Stimulated activated CD4-positive, alpha-beta T cell treated with anti-CD3 and anti-CD28 coated beads, Interleukin-15, amount 100 ng/mL, for 48 hours (primary cell): Measurements from ENCODE around the gene USP40.

ENCODE experiments used
- DNase-seq, 2 donors: peaks; one replicate each; pipeline ENCODE4 v3.0.0-alpha.2; 2020; ENCODE audit warnings: low read depth in 2 of 2

Gene USP40

DNA sequence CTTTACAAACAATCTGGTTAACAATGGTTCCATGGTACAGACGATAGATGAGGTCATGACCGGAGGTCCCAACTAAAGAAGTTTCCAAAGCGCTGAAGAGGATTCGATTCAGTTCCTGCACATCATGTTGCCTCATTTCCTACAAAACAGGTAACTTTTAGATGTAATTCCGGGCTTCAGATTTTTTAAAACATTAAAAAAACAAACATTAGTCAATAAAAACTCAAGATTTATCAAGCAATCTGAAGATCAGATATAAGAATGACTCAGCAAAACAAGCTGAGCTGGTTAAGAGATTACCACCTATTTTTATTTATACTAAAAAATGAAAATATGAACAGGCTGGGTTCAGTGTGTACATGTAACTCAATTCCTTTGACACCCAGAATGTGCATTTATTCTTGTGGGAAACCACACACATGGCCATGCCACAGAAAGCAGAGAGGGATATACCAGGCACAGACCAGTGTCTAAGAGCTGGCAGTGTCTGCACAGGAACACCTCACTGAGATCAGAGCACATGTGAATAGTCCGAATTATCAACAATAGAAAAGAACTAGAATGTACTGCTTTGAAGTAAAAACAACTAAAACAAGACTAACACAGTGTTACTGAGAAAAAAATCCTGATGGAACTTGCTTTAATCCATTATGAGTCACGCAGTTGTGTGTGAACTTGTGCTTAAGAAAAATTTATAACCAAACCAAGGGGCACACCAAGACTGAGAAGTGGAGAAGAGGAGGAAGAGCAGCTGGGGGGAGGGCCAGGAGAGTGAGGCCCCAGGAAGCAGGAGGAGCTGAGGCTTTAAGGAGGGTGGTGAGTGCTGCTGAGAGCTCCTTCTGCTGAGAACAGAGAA lies 9.5 kb downstream of the USP40 start:
- DNase-seq: no peak

DNA sequence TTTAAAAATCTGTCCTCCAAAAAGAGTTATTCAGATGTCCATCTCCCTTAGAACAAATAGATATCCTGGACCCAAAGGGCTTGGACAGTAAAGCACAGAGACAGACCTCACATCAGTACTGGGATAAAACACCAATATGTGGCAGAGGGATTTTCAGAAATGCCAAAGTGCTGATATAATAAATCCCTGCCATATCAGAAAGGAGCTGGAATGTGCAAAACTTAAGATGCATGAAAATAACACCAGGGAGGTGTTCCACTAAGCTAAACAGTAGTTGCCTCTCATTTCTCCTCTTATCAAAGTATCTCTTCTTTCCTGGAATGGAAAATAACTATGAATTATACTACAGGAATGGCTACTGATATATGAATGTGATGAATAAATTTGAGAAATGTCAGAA lies 13.2 kb downstream of the USP40 start:
- no peak for DNase-seq

- no peak for DNase-seq
Observed at GRCh38 chr2:233551491-233551890, 15.1 kb downstream of the USP40 start.

DNA sequence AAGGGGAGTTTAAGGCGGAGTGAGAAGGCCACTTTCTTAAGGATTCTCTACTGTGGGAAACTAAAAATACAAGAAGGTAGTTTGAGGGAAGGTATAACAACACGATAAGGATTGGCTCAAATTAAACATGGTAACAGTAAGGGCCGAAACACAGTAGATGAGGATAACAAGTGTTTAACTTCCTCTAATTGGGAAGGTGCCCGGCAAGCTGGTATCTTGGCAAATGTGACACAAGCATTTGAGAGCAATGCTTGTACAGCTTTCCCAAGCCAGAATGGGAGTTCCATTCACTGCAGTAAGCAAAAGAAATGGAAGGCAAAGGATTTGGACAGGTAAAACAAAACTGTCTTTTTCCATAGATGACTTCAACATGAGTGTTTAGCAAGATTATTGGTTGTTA lies 19.8 kb downstream of the USP40 start:
- DNase-seq: no peak

DNA sequence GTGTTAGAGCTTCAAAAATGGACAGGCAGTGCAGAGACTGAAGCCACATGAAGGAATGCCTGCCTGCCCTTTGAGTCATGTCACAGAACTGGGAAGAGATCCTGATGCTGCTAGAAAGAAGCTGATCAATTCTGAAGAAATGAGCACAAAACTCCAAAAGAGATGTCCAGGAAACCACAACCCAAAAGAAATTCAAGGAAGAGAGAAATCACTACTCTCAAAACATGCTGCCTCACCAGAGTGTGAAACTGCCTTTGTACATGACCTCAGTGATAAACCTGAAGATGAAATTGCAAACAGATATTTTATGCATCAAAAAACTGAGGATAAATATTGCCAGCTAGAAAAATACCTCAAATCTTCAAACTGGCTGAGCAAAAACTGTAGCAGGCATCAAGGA lies 20.5 kb downstream of the USP40 start:
- no peak for DNase-seq

- no peak for DNase-seq
Observed at GRCh38 chr2:233544200-233544610, 22.4 kb downstream of the USP40 start.

- no peak for DNase-seq
Observed at GRCh38 chr2:233542507-233542906, 24.1 kb downstream of the USP40 start.

GRCh38 chr2:233538741-233539140 lies 27.8 kb downstream of the USP40 start:
- no peak for DNase-seq

- no peak for DNase-seq
Observed at GRCh38 chr2:233535271-233535670, 31.3 kb downstream of the USP40 start.

GRCh38 chr2:233532971-233533370 lies 33.6 kb downstream of the USP40 start:
- no peak for DNase-seq

- no peak for DNase-seq
Observed at GRCh38 chr2:233531955-233532354, 34.6 kb downstream of the USP40 start.

GRCh38 chr2:233530381-233530780 lies 36.2 kb downstream of the USP40 start:
- DNase-seq: no peak

DNA sequence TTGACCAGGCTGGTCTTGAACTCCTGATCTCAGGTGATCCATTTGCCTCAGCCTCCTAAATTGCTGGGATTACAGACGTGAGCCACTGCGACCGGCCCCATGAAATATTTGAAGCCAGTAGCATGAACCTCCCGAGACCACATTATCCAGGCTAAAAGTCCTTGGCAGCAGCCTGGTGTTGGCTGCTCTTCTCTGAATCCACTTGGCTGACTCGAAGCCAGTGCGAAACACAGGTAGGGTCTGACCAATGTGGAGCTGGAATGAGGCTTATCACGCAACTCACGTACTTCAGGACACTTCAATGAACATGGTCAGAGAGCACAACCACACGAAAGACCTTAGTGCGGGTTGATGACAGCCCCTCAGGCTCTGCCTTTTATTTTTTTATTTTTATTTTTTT lies 38.4 kb downstream of the USP40 start:
- no peak for DNase-seq

DNA sequence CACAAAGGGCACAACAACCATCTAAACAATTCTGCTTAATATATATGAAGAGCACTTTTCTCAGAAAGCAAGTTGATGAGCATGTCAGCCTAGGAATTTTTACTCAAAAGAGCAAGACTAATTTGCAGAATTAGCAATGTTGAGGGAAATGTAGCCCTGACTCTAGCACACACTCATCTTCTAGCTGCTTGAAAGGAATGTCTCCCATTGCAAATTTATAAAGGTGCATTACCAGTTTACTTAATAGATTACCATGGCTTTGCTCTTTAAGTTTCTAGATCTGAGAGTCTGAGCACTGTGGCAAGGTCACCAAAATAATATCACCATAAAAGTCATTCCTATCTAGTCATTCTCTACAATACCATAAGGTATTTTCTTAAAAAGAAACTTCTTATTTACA lies 40.8 kb downstream of the USP40 start:
- no peak for DNase-seq

DNA sequence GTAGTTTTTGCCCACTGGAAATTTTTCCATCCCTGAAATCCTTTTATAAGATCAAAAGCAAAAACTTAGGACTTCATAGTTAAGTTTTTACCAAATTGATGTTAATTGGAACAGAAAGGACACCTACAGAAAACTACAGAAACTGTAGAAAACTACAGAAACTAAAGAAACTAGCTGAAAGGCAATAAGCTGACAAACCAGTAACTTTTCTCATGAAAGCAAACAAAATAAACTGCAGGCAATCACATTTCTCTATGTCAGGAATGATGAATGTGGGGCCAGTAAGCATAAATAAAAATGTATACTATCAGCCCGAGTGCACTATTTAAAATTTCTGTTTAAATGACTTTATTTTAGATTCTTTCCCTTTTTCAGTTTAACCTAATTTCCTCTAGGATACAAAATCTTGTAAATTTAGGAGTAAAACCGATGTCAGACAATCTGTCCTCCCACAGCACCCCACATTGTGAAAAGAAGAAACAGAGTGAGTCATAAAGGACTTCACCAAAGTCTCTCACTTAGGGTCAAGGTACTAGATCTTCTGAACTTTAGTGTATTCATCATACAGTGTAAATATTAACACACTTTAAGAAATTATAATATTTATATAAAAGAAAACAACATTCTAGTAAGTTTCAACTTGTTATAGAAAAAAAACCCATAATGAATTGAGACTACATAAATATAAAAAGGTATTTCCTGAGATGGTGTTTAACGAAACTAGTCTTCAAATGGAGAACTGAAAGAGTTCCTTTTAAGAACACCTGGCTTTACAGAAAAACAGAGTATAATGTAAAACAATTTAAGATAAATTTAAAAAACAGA lies 46.6 kb downstream of the USP40 start:
- no peak for DNase-seq

- no peak for DNase-seq
Observed at GRCh38 chr2:233513953-233514655, 52.5 kb downstream of the USP40 start.

- DNase-seq: no peak
Observed at GRCh38 chr2:233503947-233504637, 62.5 kb downstream of the USP40 start.

DNA sequence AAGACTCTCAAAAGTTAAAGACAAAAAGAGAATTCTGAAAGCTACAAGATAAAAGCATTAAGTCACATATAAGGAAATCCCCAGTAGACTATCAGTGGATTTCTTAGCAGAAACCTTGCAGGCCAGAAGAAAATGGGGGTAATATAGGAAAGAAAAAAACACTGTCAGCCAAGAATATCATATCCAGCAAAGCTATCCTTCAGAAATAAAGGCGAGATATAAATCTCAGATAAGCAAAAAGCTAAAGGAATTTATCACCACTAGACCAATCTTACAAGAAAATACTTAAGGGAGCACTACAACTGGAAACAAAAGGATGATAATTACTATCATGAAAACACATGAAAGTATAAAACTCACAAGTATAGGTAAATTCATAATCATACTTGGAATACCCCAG lies 63.1 kb downstream of the USP40 start:
- DNase-seq: no peak

DNA sequence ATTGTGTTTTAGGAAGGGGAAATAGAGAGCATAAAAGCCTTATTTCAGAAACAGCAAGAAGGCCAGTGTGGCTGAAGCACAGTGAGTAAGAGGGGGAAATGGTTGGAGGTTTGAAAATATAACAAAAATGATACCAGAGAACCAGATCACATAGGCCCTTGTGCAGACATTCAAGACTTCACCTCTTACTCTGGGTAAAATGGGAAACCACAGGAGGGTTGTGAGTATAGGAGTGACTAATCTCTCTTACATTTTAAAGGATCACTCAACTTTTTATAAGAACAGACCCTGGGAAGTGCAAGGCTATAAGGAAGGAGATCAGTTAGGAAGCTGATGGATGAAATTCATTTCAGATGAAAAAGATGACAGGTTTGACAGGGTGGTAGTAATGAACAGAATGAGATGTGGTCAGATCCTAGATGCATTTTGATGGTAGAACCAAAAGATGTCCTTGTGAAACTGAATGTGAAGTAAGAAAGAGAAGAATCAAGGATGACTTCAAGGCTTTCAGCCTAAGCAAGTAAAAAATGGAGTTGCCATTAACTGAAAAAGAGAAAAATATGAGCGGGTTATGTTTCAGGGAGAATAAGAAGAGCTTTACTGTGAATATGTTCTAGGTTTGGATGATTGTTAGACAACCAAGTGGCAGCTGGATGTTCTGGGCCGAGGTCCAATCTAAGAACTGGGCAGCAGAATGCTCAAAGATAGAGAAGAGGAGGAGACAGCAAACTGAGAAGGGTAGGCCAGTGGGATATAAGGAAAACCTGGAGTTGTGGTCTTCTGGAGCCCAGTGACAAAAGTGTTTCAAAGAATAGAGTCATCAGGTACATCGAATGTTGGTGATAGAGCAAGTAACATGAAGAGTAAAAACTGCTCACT lies 65.1 kb downstream of the USP40 start:
- DNase-seq: no peak

DNA sequence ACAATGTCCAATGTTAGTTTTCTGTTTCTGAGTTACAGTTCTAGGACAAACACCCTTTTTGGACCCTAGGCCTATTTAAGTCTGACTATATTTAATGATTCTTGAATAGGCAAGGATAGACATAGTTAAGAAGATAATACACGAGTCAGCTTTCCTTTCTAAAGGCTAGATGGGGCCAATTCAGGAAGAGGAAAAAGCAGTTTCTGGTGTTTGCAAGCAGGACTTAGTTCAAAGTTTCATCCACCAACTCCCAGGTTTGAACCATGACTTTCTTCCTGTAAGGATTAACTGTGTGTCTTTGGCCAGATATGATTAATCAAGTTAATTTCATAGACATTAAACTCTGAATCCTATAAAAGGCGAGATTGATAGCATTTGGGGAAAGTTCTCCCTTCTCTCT lies 66.7 kb downstream of the USP40 start:
- no peak for DNase-seq

DNA sequence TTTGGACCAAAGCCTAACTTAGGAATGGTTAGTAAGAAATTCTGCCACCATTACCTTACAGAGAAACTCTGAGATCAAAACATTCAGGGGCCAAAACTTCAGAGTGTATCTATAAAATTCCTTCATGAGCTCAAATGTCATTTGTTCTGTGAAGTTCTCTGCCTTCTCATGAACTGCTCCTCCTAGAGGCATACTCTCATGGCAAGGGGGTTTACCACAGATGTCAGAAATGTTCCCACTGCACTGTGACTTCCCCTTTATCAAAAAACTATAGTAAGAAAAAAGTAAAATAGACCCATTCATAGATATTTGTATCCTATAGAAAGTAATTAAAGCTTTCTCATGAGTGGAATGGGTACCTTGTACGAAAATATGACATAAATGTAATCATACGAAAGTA lies 68.5 kb downstream of the USP40 start:
- no peak for DNase-seq
